NCI-H446 (cell line): Measurements from ENCODE around the gene UROC1.

ENCODE experiments used
- DNase-seq, 2 experiments: peaks; one replicate each; lab custom pipeline; 2025; lab: John Stamatoyannopoulos, UW

The UROC1 gene

DNA sequence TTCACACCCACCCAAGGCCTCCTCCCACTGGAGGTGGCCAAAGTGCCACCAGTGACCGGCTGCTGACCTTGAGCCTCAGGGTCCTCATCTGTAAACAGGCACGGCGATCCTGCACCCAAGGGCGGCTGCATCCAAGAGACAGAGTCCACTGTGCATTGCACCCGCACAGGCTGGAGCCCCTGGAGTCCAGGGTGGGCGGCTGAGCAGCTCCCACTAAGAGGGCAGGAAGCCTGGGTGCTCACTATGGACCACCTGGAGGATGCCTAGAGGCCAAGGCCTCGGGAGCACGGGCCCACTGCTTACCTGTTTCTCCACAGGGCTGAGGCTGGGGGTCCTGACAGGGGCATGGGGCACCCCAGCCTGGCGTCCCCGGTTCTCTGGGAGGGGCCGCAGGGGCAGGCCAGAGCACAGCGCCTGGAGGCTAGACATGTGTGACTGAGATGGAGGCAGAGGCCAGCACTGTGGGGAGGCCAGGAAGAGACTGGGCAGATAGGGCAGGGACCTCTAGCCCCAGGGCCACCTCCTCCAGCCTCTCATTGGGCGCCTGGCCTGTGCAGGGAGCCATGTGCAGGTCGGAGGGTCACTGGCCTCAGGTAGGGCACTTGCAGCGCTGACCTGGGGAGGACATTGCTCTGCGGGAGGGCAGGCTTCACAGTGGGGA, at the start of gene UROC1:
Gene UROC1 (minus strand): TSS at position 483 of the 661 bp plus-strand sequence. CDS start 54 bp downstream, at position 429.
- DNase-seq = no peak

DNA sequence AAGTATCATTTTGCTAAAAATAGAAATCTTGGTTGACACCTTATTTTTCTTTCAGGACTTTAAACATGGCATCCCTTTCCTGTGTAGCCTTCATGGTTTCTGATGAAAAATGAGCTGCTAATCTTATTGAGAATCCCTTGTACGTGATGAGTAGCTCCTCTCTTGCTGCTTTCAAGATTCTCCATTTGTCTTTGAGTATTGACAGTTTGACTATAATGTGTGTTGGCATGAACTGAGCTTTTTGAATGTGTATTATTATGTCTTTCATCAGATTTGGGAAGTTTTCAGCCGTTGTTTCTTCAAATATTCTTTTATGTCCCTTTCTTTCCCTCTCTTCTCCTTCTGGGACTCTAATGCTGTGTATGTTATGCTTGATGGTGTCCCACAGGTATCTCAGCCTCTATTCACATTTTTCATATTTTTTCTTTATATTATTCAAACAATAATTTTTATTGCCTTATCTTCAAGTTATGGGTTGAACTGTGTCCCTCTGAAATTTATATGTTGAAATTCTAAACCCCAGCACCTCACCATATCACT, 45.2 kb upstream of the UROC1 start:
- DNase-seq = no peak

DNA sequence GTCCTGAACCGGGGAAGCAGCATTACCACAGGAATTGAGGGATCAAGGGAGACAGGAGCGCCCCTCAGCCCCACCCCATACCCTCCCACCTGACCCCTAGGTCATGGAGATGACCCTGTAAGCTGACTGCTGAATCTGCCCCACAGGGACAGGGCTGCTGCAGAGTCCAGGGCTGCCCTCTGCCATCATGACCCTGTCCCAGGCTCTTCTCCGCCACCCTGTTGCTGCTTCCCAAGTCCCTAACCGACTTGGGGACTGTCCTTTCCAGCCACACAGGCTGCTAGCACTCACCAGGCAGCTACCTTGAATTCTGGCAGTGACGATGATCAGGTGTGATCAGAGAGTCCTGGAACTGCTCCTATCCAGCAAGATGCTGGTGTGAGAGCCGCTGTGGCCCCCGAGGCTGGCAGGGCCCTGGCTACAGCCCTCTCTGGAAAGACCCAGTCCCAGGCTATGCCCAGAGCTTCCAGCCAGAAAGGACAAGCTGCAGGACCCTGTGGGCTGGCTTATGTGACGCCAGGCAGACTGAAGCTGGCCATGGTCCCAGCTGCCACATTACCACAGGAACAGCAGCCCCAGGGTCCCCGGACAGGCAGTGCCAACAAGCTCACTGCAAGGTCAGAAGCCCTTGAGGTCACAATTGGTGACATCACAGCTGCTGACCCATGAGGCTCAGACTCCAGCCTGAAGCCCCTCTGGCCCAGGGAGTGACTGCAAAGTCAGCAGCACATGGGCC, 40.9 kb upstream of the UROC1 start, which contains the start of gene C3orf22:
Gene C3orf22 (minus strand): TSS at position 597 of the 736 bp plus-strand sequence. CDS start 5,542 bp downstream, outside the sequence.
- no peak for DNase-seq

DNA sequence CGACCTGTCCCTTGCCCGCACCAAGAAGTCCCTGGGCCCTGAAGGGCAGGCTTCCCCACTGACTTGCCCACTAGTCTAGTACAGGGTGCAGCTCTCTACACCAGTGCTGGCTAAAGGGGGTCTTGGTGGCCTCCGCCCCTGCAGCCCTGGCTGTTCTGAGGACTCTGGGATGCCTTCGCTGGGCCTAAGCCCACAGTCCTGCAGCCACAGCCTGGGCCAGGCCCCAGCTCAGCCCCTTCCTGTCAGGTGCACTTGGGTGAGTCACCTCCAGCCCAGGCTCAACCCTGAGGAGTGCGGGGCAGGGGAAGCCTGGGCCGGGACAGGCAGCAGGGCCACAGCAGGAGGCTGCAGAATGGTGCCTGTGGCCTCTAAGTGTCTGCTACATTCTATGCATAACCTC, 40.2 kb upstream of the UROC1 start:
- DNase-seq = no peak

DNA sequence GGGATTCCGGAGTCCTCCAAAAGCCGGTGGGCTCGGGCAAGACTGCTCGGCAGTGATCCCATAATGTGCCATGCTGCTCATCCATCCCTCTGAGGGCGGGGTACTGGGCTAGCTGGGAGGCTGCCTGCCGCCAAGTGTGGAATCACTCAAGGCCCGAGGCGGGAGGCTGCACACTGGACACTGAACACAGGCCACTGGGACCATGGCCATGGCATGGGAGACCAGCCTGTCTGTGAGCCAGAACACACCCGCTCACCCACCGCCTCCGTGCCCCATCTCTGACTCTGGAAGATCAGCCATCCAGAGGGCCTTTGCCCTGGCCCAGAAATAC, 39.8 kb upstream of the UROC1 start:
- DNase-seq = no peak

DNA sequence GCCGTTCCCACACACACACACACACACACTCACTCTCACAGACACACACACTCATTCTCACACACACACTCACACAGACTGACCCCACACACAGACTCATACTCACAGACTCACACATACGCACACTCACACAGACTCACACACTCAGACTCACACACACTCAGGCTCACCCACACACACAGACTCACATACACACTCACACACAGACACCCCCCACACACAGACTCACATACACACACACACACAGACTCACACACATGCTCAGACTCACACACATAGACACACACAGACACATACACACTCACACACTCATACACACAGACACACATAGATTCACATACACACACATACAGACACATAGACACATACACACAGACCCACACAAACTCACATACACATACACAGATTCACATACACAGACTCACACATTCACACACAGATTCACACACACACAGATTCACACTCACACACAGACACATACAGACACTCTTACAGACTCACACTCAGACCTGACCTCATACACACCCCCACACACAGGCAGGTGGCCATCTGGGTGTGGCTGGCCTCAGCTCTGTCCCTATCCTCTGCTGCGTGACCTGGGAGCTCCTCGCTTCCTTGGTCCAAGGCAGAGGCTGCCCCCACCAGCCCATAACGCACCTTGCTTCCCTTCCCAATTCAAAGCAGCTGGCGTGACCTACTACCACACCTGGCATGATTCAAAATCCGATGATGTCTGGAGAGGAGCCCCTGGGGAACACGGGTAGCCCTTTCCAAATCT, 39.3 kb upstream of the UROC1 start:
- DNase-seq = no peak

DNA sequence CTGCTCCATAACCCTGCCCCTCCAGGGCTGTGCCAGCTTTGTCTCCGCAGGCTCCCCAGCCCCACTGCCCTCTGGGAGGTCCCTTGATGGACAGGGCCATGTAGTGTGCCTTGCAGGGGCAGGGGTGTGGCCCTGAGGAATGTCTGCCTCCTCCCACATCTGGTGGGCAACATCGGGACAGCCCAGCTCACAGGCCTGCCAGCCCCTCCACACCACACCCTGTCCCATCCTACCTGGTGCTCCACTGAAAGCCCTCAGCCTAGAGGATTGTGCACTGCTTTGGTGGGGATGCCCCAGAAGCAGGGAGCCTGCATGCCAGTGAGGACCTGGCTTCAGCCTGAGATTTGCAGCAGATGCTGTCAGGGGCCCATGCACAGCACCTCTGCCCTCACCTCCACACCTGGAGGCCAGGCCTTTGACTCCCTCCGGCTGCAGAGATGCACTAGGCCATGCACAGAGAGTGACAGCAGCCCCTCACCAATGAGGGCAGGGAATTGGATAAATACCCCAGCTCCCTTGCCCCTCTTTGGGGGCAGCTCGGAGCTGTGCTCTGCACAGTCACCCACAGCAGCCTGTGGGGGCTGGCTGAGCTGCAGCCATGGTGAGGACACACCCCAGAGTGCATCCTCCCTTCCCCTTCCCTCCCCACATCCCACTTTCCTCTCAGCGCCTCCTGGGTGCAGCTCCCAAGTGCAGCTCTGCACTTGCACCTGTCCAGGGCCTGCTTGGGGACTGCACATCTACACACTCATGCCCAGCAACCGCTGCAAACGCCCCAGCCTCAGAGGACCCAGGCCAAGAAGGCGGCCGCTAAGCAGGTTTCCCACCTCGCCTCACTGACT, 38.4 kb upstream of the UROC1 start:
- no peak for DNase-seq

DNA sequence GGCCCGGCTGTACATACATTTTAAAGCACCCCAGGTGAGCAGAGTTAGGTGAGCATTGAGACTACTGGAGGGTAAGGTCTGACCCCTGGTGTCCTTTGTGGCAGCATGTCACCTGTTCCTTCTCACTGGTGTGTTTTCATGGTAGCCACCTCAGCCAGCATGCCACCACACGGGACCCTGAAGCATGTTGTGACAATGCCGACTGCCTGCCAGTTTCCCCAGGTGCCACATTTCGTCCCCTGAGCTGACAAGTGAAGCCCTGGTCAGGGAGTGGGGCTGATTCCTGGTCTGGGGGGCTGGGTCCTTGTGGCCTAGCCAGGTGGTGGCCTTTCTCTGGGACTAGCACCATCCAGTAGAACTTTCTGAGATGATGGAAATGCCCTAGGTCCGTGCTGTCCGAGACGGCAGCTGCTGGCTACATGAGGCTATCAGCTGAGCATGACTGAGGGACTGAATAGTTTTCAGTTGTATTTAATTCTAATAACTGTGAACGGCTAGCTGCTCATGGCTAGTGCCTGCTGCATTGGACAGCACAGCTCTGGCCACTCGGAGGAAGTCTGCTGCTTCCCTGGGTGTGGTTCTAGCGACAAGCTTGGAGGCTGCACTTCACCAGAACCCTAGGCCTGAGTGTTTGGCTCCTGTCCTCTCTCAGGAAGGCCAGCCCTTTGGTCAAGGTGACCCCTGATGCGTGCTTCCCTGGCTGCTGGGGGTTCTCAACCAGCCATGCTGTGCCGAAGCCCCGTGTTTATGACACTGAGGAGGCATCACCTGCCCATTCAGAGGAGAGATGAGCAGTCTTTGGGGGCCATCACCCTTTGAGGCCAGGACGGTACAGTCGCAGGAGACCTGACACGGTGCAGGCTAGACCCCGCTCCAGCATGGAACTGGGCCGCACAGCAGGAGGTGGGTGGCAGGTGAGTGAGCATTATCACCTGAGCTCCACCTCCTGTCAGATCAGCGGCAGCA, 37.3 kb upstream of the UROC1 start:
- DNase-seq = no peak

DNA sequence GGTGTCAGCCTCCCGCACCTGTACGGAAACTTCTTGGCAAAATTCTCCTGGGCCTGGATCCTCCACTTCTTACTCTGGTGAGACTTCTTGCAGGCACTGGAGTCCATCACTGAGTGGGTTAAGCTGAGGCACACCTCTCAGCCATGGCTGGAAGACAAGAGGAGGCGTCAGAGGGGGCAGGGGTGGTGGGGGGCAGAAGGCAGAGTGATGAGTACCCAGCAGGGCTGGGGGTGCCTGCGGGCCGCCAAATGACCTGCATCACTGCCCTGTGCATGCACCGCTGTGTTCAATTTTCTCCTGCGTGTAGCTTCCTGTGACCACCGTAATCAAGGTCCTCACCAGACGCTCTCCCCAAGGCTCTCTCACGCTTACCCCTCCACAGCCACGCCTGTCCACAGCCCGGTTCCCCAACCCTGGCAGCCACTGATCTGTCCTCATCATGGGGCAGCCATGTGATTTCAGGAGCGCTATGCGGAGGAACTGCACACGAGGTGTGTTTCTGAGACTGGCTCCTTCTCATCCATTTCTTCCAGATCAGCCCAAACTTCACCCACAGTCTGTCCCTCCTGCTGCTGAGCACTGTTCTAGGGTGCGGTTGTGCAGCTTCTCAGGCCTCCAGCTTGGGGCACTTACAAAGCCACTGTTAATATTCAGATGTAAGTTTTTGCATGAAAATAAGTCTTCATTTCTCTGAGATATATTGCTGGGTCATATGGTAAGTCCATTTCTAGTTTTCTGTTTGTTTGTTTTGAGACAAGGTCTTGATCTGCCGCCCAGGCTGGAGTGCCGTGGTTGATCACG, 35.9 kb upstream of the UROC1 start:
- no peak for DNase-seq

DNA sequence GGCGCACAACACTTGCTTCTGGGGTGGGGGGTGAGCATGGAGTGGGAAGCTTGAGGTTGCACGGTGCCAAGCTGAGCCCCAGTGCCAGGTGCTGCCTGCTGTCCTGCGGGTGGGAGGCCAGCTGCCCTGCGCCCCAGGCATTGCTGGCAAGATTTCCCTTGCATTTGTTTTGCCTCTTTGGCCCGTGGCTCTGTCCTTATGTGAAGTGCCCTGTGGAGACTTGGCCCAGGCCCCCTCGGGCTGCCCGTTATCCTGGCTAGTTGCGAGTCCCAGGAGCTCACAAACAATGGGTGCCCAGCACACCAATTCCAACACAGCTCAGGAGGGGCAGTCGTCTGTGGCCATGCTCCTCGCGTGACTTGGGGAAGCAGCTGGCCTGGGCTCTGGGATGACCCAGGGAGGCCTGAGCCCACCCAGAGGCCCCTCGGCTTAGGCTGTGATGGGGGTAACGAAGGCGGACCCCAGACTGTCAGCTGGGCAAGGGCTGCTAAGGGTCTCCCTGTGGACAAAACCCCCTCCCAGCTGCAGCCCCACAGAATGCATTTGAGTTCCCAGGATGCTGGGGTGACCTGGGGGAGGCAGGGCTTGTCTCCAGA, 35.2 kb upstream of the UROC1 start:
- peak in 1 of 2 experiments; percentile 72 for DNase-seq

DNA sequence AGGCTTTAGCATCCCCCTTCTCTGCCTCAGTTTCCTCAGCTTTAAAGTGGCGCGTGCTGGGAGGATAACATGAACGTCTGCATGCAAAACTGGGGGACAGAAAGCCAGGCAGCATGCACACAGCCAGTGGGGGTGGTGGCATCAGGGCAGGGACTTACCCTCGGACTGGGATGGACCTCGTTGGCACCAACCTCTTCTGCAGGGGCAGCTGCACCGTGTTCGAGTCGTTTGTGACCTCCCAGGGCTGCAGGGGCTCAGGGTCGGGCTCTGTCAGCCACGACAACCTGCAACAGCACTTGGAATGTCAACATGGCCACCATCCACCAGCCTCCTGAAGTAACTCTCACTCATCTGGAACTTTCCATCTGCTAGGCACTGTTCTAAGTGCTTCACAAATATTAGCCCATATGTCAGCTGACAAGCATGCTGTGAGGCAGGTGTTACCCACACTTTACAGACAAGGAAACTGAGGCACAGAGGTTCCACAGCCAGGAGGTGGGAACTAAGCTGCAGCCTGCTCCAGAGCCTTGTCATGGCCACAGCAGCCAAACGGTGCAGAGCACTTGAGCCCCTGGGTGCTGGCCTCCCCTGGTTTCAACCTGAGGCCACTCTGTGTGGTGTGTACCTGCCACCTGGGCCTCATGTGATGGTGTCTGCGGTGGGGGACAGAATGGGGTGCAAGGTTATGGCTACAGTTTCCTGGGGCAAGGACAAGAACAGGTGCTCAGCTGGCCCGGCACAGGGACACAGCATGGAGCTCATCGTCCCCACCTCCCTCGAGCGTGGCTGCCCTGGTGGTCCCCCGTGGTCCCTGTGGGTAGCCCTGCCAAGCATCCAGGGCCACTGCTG, 34.5 kb upstream of the UROC1 start:
- no peak for DNase-seq

DNA sequence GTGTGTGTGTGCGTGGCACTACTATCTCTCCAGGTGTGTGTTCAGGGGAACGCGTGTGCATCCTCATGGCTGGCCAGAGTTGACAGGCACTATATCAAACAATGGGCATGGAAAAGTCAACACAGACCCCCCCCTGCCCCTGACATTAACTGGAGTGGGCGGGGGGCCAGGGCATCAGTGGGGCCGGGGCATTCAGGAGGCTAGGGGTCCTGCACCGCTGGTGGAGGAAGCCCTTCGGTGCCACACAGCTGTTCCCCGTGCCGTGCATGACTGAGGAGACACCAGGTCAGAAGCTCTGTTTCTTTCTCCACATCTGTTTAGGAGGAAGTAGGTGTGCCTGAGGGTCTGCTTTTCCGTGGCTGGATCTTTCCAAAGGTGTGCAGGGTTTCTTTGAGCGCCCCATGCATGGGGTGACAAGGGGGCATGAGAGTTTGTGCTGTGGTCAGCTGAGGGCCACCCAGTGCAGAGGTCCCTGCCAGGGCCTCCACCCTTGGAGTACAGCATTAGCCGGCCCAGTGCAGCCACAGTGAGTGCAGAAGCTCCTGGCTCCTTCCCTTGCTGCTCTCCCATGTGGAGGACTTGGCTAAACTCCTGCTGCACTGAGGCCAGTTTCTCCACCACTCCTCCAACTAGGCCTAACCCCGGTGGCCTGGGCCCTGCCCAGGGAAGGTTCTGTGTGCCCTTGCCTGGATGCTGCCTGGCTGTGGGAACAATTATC, 33.7 kb upstream of the UROC1 start:
- peak in 1 of 2 experiments; percentile 24 for DNase-seq

DNA sequence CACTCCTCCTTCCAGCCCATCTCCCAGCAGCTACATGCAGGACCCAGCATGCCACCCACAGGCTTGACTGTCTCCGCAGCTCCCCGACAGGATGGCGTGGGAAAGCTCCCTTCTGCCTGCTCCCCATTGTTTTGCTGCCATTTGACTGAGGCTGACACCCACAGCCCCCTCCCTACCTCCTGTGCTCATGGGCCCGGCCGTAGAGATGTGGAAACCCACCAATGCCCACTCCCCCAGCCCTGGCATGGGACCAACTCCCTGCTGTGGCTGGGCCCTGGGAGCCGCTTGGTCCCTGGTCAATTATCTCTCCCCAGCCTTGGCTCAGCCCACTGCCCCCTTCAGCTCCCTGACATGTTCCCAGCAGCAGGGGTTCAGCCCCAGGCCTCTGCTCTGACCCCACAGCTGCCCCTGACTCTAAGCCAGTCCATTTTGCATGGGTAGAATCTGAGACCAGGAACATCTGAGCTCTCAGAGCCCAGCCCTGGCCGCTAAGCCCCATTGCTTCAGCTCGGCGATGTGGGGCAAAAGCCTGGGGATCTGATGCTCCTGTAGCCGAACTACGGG, 33.0 kb upstream of the UROC1 start:
- no peak for DNase-seq

DNA sequence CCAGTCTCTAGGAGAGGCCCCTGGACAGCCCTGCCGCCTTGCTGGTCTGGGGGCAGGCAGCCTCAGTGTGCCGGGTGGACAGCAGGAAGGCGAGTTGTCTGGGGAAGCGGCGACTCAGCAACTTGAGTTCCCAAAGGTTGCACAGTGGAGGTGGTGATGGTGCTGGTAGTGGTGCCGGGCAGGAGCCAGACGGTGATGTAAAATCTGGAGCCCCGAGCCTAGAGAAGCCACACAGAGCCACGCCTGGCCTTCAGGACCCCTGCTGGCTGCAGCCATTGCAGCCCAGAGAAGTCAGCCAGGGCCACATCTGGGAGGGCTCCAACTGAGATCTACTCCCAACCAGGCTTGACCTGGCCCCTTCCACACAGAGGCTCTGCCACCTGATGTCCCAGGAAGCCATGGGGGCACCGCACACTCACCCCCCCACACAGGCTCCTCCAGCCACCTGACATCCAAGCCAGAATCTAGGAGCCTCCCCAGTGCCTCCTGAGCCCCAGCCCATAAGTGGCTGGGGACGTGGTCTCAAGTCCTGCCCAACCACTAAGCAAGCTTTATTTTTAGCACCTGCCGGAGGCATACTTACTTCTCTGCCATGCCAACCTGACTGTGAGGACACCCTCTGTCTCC, 32.4 kb upstream of the UROC1 start:
- DNase-seq = no peak

DNA sequence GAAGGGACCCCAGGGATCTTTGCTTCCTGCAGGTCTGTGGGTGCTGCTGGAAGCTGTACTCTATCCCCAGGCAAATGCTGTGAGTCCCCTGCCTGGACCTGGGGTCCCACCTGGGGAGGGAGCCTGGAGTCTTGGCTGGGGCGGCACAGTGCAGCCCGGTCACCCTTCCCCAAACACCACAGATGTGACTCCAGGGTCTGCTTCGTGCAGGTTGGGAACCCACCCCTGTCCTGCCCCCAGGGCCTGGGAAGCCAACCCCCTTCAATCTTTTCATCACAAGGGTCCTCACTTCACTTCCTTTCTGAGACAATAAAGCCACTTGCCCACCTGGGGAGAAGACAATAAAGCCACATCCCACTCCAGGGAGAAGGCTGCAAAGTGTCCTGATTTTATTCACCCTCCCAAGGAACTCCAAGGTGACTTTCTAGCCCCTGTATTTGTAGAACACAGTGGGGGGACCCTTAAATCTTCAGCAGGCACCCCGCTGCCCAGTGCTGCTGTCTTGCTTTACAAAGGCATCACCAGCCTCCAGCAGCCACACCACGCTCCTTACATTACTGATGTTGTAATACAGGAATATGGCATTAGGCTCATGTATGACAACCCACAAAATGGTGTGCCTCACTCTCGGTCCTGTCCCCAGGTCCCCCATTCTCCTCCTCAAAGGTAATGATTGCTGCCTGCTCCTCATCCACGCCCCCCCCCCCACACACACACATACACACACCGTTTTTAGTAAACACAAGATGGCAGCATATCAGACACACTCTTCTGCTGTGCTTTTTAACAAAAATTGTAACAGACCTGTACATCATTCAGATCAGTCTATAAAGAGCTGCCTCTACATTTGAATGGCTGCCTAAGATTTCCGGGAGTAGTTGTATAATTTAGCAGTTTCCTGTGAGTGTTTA, 31.2 kb upstream of the UROC1 start:
- no peak for DNase-seq

DNA sequence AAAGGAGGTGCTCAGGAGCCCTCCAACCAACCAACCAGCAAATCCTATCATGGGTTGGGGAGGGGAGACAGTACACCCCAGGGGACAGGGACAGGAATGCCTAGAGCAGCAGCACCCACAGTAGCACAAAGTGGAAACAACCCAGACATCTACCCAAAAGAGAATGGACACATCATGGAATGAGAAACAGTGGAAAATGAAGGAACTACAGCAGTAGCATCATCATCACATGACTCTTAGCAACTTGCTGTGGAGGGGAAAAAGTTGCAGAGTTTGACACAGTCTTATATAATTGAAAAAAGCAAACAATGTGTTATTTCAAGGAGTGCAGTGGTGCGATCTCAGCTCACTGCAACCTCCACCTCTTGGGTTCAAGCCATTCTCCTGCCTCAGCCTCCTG, 30.1 kb upstream of the UROC1 start:
- DNase-seq = no peak
